Uterus (tissue), 4 donors: Measurements from ENCODE around the gene CALN1. TPM values are rescaled to one million over a fixed set of nuclear protein-coding genes. Genes with fewer than 3 reads are reported as not detected.

Experiments used
- DNase-seq, 2 donors: peaks; one replicate each; pipeline ENCODE4 v3.0.0-alpha.2; 2019 to 2020
- H3K27ac ChIP-seq, 2 donors: fragments of 200-600 bp; sonication (generic); 1 replicate in 1 of 2; 2 replicates in 1 of 2; pipeline ENCODE4 v1.5.1; 2016 to 2018
- H3K27me3 ChIP-seq, 2 donors: fragments of 200-600 bp; sonication (generic); one replicate each; pipeline ENCODE4 v1.5.1; 2018 to 2019; ENCODE audit warnings: control low read depth in 1 of 2
- H3K36me3 ChIP-seq, 2 donors: fragments of 200-600 bp; sonication (generic); one replicate each; pipeline ENCODE4 v1.5.1; 2019; ENCODE audit warnings: control low read depth in 1 of 2
- H3K4me1 ChIP-seq, 2 donors: fragments of 200-600 bp; sonication (generic); one replicate each; pipeline ENCODE4 v1.5.1; 2018 to 2019; ENCODE audit warnings: control low read depth in 1 of 2
- H3K4me3 ChIP-seq, 2 donors: fragments of 200-600 bp; sonication (generic); 1 replicate in 1 of 2; 2 replicates in 1 of 2; pipeline ENCODE4 v1.5.1; 2018 to 2019; ENCODE audit warnings: mild to moderate bottlenecking in 1 of 2
- H3K9me3 ChIP-seq, 2 donors: fragments of 200-600 bp; sonication (generic); one replicate each; pipeline ENCODE4 v1.5.1; 2019; ENCODE audit warnings: control low read depth in 1 of 2
- POLR2A ChIP-seq, 2 donors: fragments of 450-650 bp; IDR thresholded peaks; one replicate each; pipeline ENCODE4 v1.6.1; 2016; ENCODE audit warnings: antibody characterized with exemption in 2 of 2, mild to moderate bottlenecking in 1 of 2, moderate library complexity in 1 of 2
- intact Hi-C: fragments of 100-400 bp; cut with DNase I; formaldehyde crosslinking; loops from one replicate; pipeline ENCODE4 v1.15.1; 2023; ENCODE audit warnings: low total_unique reads
- total RNA-seq, 4 donors: library from RNA; depleted of rRNA in 3 of 4; stranded (reverse); fragments of >200 nt in 3 of 4; gene quantifications; one replicate each; pipeline versions ENCODE4 v1.1.0 to v1.2.4, GENCODE V29; 2014 to 2023
- TF ChIP-seq, protein P1 (sequence below), 4 experiments: fragments of 200-600 bp in 2 of 4; fragments of 450-650 bp in 2 of 4; sonication (generic) in 2 of 4; IDR thresholded peaks; one replicate each; pipeline ENCODE4 v1.5.1; 2016 to 2019; ENCODE audit warnings: antibody characterized with exemption in 4 of 4, mild to moderate bottlenecking in 2 of 4, moderate library complexity in 1 of 4
- donor health status: DM: yes; HTN: yes; CAD: no.

The CALN1 gene
- total RNA-seq, 4 donors from 2014 or later: 0.49 to 2.3 (median 1.5) TPM; not detected in 1

- TF ChIP-seq POLR2A (IDR thresholded peaks at IDR 0.05): no peak
- TF ChIP-seq, protein P1, sequence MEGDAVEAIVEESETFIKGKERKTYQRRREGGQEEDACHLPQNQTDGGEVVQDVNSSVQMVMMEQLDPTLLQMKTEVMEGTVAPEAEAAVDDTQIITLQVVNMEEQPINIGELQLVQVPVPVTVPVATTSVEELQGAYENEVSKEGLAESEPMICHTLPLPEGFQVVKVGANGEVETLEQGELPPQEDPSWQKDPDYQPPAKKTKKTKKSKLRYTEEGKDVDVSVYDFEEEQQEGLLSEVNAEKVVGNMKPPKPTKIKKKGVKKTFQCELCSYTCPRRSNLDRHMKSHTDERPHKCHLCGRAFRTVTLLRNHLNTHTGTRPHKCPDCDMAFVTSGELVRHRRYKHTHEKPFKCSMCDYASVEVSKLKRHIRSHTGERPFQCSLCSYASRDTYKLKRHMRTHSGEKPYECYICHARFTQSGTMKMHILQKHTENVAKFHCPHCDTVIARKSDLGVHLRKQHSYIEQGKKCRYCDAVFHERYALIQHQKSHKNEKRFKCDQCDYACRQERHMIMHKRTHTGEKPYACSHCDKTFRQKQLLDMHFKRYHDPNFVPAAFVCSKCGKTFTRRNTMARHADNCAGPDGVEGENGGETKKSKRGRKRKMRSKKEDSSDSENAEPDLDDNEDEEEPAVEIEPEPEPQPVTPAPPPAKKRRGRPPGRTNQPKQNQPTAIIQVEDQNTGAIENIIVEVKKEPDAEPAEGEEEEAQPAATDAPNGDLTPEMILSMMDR (IDR thresholded peaks at IDR 0.05): no peak
- Histone ChIP-seq H3K4me3 (no peak overlapping the region), H3K4me1 (no peaks in the 10 kb centered on the region), H3K9me3 (no peaks in the 10 kb centered on the region), H3K36me3 (no peaks in the 10 kb centered on the region), H3K27ac (no peak overlapping the region), H3K27me3 (no peaks in the 10 kb centered on the region)
- DNase-seq: no peak
- intact Hi-C loops: no loop called here
Observed at GRCh38 chr7:72099784-72100183, 312.4 kb downstream of the CALN1 start.

DNA sequence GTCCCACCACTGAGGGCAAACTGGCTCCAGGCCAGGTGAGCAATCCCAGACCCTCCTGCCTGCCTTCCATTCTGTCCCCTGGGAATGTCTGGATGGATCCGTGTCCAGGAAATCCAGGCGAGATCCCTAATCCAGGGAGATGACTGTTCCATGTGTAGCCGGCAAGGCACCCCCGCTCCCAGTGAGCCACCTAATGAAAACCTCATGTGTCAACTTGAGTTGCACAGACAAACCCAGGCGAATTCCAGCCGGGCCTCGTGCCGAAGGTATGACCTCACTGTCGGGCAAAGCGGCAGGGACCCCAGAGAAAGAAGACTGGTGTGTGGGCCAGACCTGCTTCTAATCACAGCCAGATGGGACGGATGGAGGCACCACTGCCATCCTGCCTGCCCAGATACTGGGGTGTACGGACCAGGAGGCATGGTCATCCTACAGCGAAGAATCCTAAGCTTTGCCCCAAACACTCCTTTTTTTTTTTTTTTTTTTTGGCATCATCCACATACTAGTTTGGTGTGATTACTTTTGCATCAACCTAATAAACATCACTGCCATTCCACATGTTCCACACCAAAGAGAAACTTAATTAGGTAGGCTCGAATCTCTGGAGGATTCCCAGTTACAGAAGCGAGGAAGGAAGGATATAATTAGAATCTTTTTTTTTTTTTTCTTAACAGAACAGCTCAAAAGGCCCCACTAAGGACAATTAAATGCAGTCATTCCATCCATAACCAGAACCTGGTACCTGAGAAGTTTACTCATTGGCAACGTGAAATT is 313.1 kb downstream of the CALN1 start:
- Histone ChIP-seq H3K9me3 (no peaks in the 10 kb centered on the region), H3K27ac (no peak overlapping the region), H3K36me3 (no peaks in the 10 kb centered on the region), H3K4me3 (no peak overlapping the region), H3K4me1 (no peaks in the 10 kb centered on the region), H3K27me3 (no peaks in the 10 kb centered on the region)
- no peak for DNase-seq
- intact Hi-C loops: no loop called here
- TF ChIP-seq, protein P1 (IDR thresholded peaks at IDR 0.05): no peak
- no peak for TF ChIP-seq POLR2A (IDR thresholded peaks at IDR 0.05)

GRCh38 chr7:72097226-72097625 is 314.9 kb downstream of the CALN1 start:
- Histone ChIP-seq H3K27me3 (no peaks in the 10 kb centered on the region), H3K4me1 (no peaks in the 10 kb centered on the region), H3K9me3 (no peaks in the 10 kb centered on the region), H3K27ac (no peak overlapping the region), H3K4me3 (no peak overlapping the region), H3K36me3 (no peaks in the 10 kb centered on the region)
- intact Hi-C loops: no loop called here
- no peak for DNase-seq
- TF ChIP-seq, protein P1 (IDR thresholded peaks at IDR 0.05): no peak
- no peak for TF ChIP-seq POLR2A (IDR thresholded peaks at IDR 0.05)

DNA sequence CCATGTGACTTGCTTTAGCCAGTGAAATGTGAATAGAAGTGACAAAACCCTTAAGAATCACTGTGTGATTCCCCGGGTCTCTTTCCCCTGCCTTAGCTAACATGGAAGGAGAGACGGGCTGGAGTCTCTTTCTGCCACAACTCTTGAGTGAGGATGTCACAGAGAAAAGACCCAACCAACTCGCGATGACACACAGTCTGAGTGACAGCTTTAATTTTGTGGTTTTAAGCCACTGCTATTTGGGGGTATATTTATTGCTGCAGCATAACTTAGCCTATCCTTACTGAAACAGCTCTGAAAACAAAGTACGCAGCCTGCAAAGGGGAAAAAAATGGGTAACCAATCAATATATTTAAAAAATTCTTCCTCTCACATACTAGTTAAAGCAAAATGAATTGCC is 319.4 kb downstream of the CALN1 start:
- no peak overlapping the region for H3K27ac ChIP-seq
- no peaks in the 10 kb centered on the region for H3K36me3 ChIP-seq
- intact Hi-C loops: no loop called here
- H3K27me3 ChIP-seq: no peaks in the 10 kb centered on the region
- no peaks in the 10 kb centered on the region for H3K4me1 ChIP-seq
- DNase-seq: no peak
- H3K4me3 ChIP-seq: no peak overlapping the region
- no peak for TF ChIP-seq POLR2A (IDR thresholded peaks at IDR 0.05)
- TF ChIP-seq, protein P1 (IDR thresholded peaks at IDR 0.05): no peak
- no peaks in the 10 kb centered on the region for H3K9me3 ChIP-seq

GRCh38 chr7:72087926-72088325 is 324.2 kb downstream of the CALN1 start:
- Histone ChIP-seq H3K4me3 (no peak overlapping the region), H3K27ac (no peak overlapping the region), H3K9me3 (no peaks in the 10 kb centered on the region), H3K4me1 (no peaks in the 10 kb centered on the region), H3K27me3 (no peaks in the 10 kb centered on the region), H3K36me3 (no peaks in the 10 kb centered on the region)
- no peak for TF ChIP-seq POLR2A (IDR thresholded peaks at IDR 0.05)
- TF ChIP-seq, protein P1 (IDR thresholded peaks at IDR 0.05): no peak
- DNase-seq: no peak
- intact Hi-C loops: no loop called here
